PC-3 (cell line): Measurements from ENCODE around the gene PASK.

Source experiments
- EZH2 ChIP-seq: fragments of 300-600 bp; sonication (generic); IDR thresholded peaks from one replicate; pipeline ENCODE4 v1.6.1; 2017; ENCODE audit warnings: antibody characterized with exemption, mild to moderate bottlenecking, low read length; ENCODE audit not compliant: unreplicated experiment
- EZH2phosphoT487 ChIP-seq: fragments of 300-600 bp; sonication (generic); IDR thresholded peaks from 2 replicates; pipeline ENCODE4 v1.6.1; 2018; ENCODE audit warnings: mild to moderate bottlenecking, antibody characterized with exemption, low read length, borderline replicate concordance
- TF ChIP-seq, protein P1 (sequence below): fragments of 300-600 bp; sonication (generic); conservative IDR thresholded peaks from 2 replicates; pipeline ENCODE4 v1.5.1; 2017; ENCODE audit warnings: antibody characterized with exemption, low read depth, mild to moderate bottlenecking, low read length

DNA sequence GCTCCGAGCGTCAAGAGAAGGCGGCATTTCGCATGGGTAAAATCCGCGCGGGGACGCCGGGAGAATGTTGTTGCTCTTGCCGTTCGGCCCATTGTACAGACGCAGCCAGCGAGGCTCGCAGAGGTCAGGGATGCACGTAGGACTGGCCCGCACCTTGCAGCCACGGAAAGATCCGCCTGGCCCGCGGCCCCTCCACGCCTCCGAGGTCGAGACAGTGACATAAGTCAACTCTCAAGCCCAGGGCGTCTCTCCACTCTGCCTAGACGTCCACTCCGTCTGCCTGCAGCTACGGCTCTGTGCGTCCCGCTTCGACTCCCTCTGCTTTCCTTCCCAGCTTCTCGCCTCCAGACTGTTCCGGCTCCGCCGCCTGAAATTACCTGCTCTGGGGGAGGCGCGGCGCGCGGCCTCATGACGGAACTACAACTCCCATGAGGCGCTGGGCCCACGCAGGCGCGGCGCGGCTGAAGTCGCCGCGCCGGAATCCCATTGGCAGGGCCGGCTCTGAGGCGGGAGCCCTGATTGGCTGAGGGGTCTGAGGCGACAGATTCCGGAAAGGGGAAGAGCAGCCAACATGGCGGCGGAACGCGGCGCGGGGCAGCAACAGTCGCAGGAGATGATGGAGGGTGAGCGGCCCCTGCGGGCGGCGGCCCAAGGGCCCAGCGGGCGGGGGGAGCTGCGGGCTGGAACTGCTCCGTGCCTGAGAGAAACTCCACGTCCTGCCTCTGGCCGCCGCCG, 820 bp upstream of the PASK start, which contains the start of gene PPP1R7:
- TF ChIP-seq, protein P1, sequence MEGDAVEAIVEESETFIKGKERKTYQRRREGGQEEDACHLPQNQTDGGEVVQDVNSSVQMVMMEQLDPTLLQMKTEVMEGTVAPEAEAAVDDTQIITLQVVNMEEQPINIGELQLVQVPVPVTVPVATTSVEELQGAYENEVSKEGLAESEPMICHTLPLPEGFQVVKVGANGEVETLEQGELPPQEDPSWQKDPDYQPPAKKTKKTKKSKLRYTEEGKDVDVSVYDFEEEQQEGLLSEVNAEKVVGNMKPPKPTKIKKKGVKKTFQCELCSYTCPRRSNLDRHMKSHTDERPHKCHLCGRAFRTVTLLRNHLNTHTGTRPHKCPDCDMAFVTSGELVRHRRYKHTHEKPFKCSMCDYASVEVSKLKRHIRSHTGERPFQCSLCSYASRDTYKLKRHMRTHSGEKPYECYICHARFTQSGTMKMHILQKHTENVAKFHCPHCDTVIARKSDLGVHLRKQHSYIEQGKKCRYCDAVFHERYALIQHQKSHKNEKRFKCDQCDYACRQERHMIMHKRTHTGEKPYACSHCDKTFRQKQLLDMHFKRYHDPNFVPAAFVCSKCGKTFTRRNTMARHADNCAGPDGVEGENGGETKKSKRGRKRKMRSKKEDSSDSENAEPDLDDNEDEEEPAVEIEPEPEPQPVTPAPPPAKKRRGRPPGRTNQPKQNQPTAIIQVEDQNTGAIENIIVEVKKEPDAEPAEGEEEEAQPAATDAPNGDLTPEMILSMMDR = no peak
- no peak for TF ChIP-seq EZH2
- TF ChIP-seq EZH2phosphoT487 = no peak
